Colonic mucosa (tissue), 4 donors: ENCODE data around the gene SCCPDH. TPM values are rescaled to one million over a fixed set of nuclear protein-coding genes. Genes with fewer than 3 reads are reported as not detected.

Experiments used
- DNase-seq: peaks from one replicate; pipeline ENCODE4 v3.0.0-alpha.2; 2020
- H3K27ac ChIP-seq: fragments of 200-600 bp; one replicate; pipeline ENCODE4 v1.8.0; 2021
- H3K27me3 ChIP-seq: fragments of 200-600 bp; one replicate; pipeline ENCODE4 v1.8.0; 2021
- H3K36me3 ChIP-seq: fragments of 200-600 bp; one replicate; pipeline ENCODE4 v1.8.0; 2021
- H3K4me1 ChIP-seq: fragments of 200-600 bp; one replicate; pipeline ENCODE4 v1.8.0; 2021; ENCODE audit warnings: mild to moderate bottlenecking
- H3K4me3 ChIP-seq: fragments of 200-600 bp; one replicate; pipeline ENCODE4 v1.8.0; 2021
- H3K9ac ChIP-seq, 2 donors: one replicate each; pipeline ENCODE4 v1.7.0; 2013; ENCODE audit warnings: control low read depth in 2 of 2, low read depth in 2 of 2, low read length in 2 of 2
- H3K9me3 ChIP-seq: fragments of 200-600 bp; one replicate; pipeline ENCODE4 v1.8.0; 2021
- CTCF ChIP-seq: fragments of 200-600 bp; IDR thresholded peaks from one replicate; pipeline ENCODE4 v1.8.0; 2022; ENCODE audit warnings: antibody characterized with exemption, mild to moderate bottlenecking
- intact Hi-C: fragments of 100-400 bp; cut with DNase I; formaldehyde crosslinking; loops from one replicate; pipeline ENCODE4 v1.14.1; 2022
- total RNA-seq, 2 donors: library from RNA; stranded (reverse); fragmentation: NEBNext Ultra II Directional in 1 of 2; extraction: Animal tissue kit (Norgen Biotek cat#: 25700) in 1 of 2; gene quantifications; one replicate each; pipeline ENCODE4 v1.2.1, GENCODE V29; 2021
- donor health status: healthy.
- donor health status: DM: no; HTN: no; CAD: no.
- donor health status: DM: no; HTN: no; CAD: no.

SCCPDH gene
- total RNA-seq, 2 donors from 2014 or later: 29.9 to 40.1 TPM

DNA sequence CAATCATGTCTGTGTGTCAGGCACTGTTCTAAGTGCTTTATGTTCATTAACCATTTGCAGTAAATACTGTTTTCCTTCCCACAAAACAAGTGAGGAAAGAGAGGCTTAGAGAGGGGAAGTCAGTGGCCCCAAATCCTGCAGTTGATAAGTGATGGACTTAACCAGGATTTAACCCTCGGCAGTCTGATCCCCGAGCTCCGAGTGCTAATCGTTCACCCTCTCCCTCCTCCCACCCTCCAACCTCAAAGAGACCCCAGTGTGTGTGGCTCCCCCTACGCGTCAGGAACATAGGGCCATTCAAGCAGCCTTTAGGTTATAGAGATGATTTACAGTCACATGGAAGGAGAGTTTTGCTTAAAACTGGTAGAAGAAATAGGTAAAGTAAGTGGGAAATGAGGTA is 47.2 kb downstream of the SCCPDH start:
- H3K27me3 ChIP-seq: no peaks in the 10 kb centered on the region
- H3K4me3 ChIP-seq: no peak overlapping the region
- no peaks in the 10 kb centered on the region for H3K9me3 ChIP-seq
- DNase-seq: no peak
- no peak overlapping the region for H3K9ac ChIP-seq
- TF ChIP-seq CTCF: no peak
- H3K36me3 ChIP-seq: no peaks in the 10 kb centered on the region
- no peaks in the 10 kb centered on the region for H3K4me1 ChIP-seq
- no peak overlapping the region for H3K27ac ChIP-seq
- intact Hi-C loops: no loop called here

- H3K36me3 ChIP-seq: no peaks in the 10 kb centered on the region
- no peak overlapping the region for H3K27ac ChIP-seq
- no peaks in the 10 kb centered on the region for H3K9me3 ChIP-seq
- H3K27me3 ChIP-seq: no peaks in the 10 kb centered on the region
- DNase-seq: no peak
- intact Hi-C loops: no loop called here
- H3K4me3 ChIP-seq: no peak overlapping the region
- H3K9ac ChIP-seq: no peak overlapping the region
- no peaks in the 10 kb centered on the region for H3K4me1 ChIP-seq
- no peak for TF ChIP-seq CTCF
Observed at GRCh38 chr1:246772686-246773085, 48.5 kb downstream of the SCCPDH start.

DNA sequence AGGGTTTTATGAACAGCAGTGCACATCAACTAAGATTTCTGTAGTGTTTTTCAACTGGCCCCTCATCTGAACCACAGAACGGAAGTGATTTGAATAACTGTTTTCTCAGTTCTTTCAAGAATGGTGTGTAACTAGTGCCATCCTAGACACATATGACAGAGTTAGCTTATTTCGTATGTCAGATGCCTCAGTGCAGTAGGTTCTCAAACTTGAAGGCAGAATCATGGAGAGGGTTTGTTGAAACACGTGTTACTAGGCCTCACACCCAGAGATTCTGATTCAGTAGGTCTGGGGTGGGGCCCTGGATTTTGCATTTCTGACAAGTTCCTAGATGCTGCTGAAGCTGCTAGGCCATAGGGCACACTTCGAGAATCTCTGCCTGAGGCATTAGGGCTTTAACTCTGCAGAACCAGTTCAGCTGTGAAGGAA is 49.0 kb downstream of the SCCPDH start:
- TF ChIP-seq CTCF: no peak
- Histone ChIP-seq H3K27ac (no peak overlapping the region), H3K9ac (no peak overlapping the region), H3K27me3 (no peaks in the 10 kb centered on the region), H3K4me3 (no peak overlapping the region), H3K36me3 (no peaks in the 10 kb centered on the region), H3K4me1 (no peaks in the 10 kb centered on the region), H3K9me3 (no peaks in the 10 kb centered on the region)
- intact Hi-C loops: no loop called here
- no peak for DNase-seq

GRCh38 chr1:246775531-246776385 is 51.5 kb downstream of the SCCPDH start:
- no peaks in the 10 kb centered on the region for H3K4me1 ChIP-seq
- no peaks in the 10 kb centered on the region for H3K9me3 ChIP-seq
- H3K27ac ChIP-seq: no peak overlapping the region
- H3K4me3 ChIP-seq: no peak overlapping the region
- no peaks in the 10 kb centered on the region for H3K36me3 ChIP-seq
- no peak for DNase-seq
- H3K27me3 ChIP-seq: no peaks in the 10 kb centered on the region
- intact Hi-C loops: no loop called here
- no peak for TF ChIP-seq CTCF
- H3K9ac ChIP-seq: no peak overlapping the region

- H3K27me3 ChIP-seq: no peaks in the 10 kb centered on the region
- H3K36me3 ChIP-seq: no peaks in the 10 kb centered on the region
- H3K4me1 ChIP-seq: no peaks in the 10 kb centered on the region
- intact Hi-C loops: no loop called here
- DNase-seq: no peak
- H3K27ac ChIP-seq: no peak overlapping the region
- TF ChIP-seq CTCF: no peak
- no peak overlapping the region for H3K9ac ChIP-seq
- H3K9me3 ChIP-seq: no peaks in the 10 kb centered on the region
- H3K4me3 ChIP-seq: no peak overlapping the region
Observed at GRCh38 chr1:246776923-246777322, 52.7 kb downstream of the SCCPDH start.
